ENCODE measurements around the gene SLC27A4. TPM values are rescaled to one million over a fixed set of nuclear protein-coding genes. Genes with fewer than 3 reads are reported as not detected.

The SLC27A4 gene
- total RNA-seq, 1 donor: 23.2 TPM

GRCh38 chr9:128390150-128390812, 50.0 kb downstream of the SLC27A4 start:
- DNase-seq (ENCODE audit: low read depth in 2 of 3, low spot score in 2 of 3): no peak

- no peak for DNase-seq (ENCODE audit: low read depth in 2 of 3, low spot score in 2 of 3)
These were observed 50.7 kb downstream of the SLC27A4 start for GRCh38 chr9:128390813-128391711.

- DNase-seq (ENCODE audit: low read depth in 2 of 3, low spot score in 2 of 3): no peak
These were observed 51.6 kb downstream of the SLC27A4 start for GRCh38 chr9:128391956-128392301.

GRCh38 chr9:128392302-128393144, 52.2 kb downstream of the SLC27A4 start:
- no peak for DNase-seq (ENCODE audit: low read depth in 2 of 3, low spot score in 2 of 3)

GRCh38 chr9:128393145-128393775, 52.9 kb downstream of the SLC27A4 start:
- no peak for DNase-seq (ENCODE audit: low read depth in 2 of 3, low spot score in 2 of 3)

- no peak for DNase-seq (ENCODE audit: low read depth in 2 of 3, low spot score in 2 of 3)
These were observed 53.6 kb downstream of the SLC27A4 start for GRCh38 chr9:128393970-128394369.

GRCh38 chr9:128394379-128395168, 54.2 kb downstream of the SLC27A4 start:
- DNase-seq (ENCODE audit: low read depth in 2 of 3, low spot score in 2 of 3): no peak

- peak in 1 of 3 donors; percentile 48 for DNase-seq (ENCODE audit: low read depth in 2 of 3, low spot score in 2 of 3)
These were observed 56.8 kb downstream of the SLC27A4 start for GRCh38 chr9:128396970-128397613.

GRCh38 chr9:128397831-128398230, 57.5 kb downstream of the SLC27A4 start:
- no peak for DNase-seq (ENCODE audit: low read depth in 2 of 3, low spot score in 2 of 3)

GRCh38 chr9:128399861-128400260, 59.5 kb downstream of the SLC27A4 start:
- no peak for DNase-seq (ENCODE audit: low read depth in 2 of 3, low spot score in 2 of 3)

- no peak for DNase-seq (ENCODE audit: low read depth in 2 of 3, low spot score in 2 of 3)
These were observed 64.2 kb downstream of the SLC27A4 start for GRCh38 chr9:128404560-128404959.

- DNase-seq (ENCODE audit: low read depth in 2 of 3, low spot score in 2 of 3): no peak
These were observed 64.9 kb downstream of the SLC27A4 start for GRCh38 chr9:128405077-128405779.

GRCh38 chr9:128405780-128406171, 65.4 kb downstream of the SLC27A4 start:
- DNase-seq (ENCODE audit: low read depth in 2 of 3, low spot score in 2 of 3): no peak

- no peak for DNase-seq (ENCODE audit: low read depth in 2 of 3, low spot score in 2 of 3)
These were observed 66.6 kb downstream of the SLC27A4 start for GRCh38 chr9:128406848-128407391.

GRCh38 chr9:128408963-128409431, 68.7 kb downstream of the SLC27A4 start:
- no peak for DNase-seq (ENCODE audit: low read depth in 2 of 3, low spot score in 2 of 3)

GRCh38 chr9:128409450-128409849, 69.1 kb downstream of the SLC27A4 start:
- no peak for DNase-seq (ENCODE audit: low read depth in 2 of 3, low spot score in 2 of 3)

GRCh38 chr9:128409978-128410377, 69.7 kb downstream of the SLC27A4 start:
- no peak for DNase-seq (ENCODE audit: low read depth in 2 of 3, low spot score in 2 of 3)

All from hematopoietic multipotent progenitor cell (in vitro differentiated cells).